ENCODE measurements around the gene GALNT1.

Gene GALNT1

DNA sequence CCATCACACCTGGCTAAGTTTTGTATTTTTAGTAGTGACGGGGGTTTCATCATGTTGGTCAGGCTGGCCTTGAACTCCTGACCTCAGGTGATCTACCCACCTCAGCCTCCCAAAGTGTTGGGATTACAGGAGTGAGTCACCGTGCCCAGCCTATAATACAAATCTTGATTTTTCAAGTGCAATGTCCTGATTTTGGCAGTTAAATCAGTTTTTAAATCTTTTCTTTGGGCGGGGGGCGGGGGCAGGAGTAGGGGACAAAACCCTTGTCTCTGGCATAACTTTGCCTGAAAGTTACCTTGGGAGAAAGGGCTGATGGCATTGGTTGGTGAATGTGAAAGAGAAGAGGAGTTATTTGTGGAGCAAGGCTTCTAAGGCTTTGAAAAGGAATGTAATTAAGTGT lies 12.3 kb downstream of the GALNT1 start:
- H3K27ac Mint-ChIP-seq: no peak overlapping the region
- no peak overlapping the region for H3K4me3 Mint-ChIP-seq
- no peaks in the 10 kb centered on the region for H3K9me3 Mint-ChIP-seq (ENCODE audit: low read depth)
- H3K36me3 Mint-ChIP-seq: peaks cover 3% of the 10 kb centered on the region
- no peaks in the 10 kb centered on the region for H3K27me3 Mint-ChIP-seq
- peaks cover 30% of the 10 kb centered on the region for H3K4me1 Mint-ChIP-seq (ENCODE audit: low read depth)

DNA sequence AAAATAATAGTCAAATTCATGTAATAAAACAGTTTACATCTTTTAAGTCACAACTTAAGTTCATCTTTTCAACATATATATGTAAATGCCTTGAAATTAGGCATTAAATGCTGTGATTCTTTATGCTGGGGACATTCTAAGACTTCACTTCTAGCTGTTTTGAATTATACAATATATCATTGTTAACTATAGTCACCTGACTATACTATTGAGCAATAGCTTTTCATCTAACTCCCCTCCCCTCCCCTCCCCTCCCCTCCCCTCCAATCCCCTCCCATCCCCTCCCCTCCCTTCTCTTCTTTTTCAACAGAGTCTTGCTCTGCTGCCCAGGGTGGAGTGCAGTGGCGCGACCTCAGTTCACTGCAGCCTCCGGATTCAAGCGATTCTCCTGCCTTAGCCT lies 16.2 kb downstream of the GALNT1 start:
- no peaks in the 10 kb centered on the region for H3K27me3 Mint-ChIP-seq
- H3K4me3 Mint-ChIP-seq: no peak overlapping the region
- no peak overlapping the region for H3K27ac Mint-ChIP-seq
- H3K4me1 Mint-ChIP-seq (ENCODE audit: low read depth): peaks cover 20% of the 10 kb centered on the region
- peaks cover 28% of the 10 kb centered on the region for H3K9me3 Mint-ChIP-seq (ENCODE audit: low read depth)
- H3K36me3 Mint-ChIP-seq: peaks cover 28% of the 10 kb centered on the region

DNA sequence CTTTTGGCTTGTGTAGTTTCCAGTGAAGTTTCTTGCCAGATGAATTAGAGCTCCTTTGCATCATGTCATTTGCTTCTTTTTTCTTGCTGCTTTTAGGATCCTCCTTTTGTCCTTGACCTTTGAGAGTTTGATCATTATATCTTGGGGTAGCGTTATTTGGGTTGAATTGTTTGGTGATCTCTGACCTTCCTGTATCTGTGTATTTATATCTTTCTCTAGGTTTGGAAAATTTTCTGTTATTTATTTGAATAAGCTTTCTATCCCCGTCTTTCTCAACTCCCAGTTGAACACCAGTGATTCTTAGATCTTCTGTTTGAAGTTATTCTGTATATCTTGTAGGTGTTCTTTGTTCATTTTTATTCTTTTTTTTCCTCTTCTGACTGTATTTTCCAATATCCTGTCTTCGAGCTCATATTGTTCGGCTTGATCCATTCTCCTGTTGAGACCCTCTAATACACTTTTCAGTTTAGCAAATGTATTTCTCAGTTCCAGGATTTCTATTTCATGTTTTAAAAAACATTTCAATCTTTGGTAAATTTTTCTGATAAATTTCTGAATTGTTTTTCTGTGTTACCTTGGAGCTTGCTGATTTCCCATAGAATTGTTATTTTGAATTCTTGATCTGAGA lies 20.8 kb downstream of the GALNT1 start:
- peaks cover 20% of the 10 kb centered on the region for H3K4me1 Mint-ChIP-seq (ENCODE audit: low read depth)
- H3K4me3 Mint-ChIP-seq: peak overlapping the region; percentile 17
- no peaks in the 10 kb centered on the region for H3K27me3 Mint-ChIP-seq
- H3K27ac Mint-ChIP-seq: no peak overlapping the region
- peaks cover 37% of the 10 kb centered on the region for H3K36me3 Mint-ChIP-seq
- H3K9me3 Mint-ChIP-seq (ENCODE audit: low read depth): peaks cover 34% of the 10 kb centered on the region

- no peak overlapping the region for H3K4me3 Mint-ChIP-seq
- H3K36me3 Mint-ChIP-seq: peaks cover 37% of the 10 kb centered on the region
These were observed 21.5 kb downstream of the GALNT1 start for GRCh38 chr18:35603008-35603407.

GRCh38 chr18:35603528-35603927 lies 22.0 kb downstream of the GALNT1 start:
- Mint-ChIP-seq H3K36me3 (peaks cover 33% of the 10 kb centered on the region), H3K9me3 (ENCODE audit: low read depth) (peaks cover 34% of the 10 kb centered on the region), H3K27me3 (no peaks in the 10 kb centered on the region), H3K4me1 (ENCODE audit: low read depth) (peaks cover 28% of the 10 kb centered on the region), H3K4me3 (no peak overlapping the region), H3K27ac (no peak overlapping the region)

More at GRCh38 chr18:35603008-35603407, 21.5 kb downstream of the GALNT1 start:
- Mint-ChIP-seq H3K27me3 (no peaks in the 10 kb centered on the region), H3K4me1 (ENCODE audit: low read depth) (peaks cover 24% of the 10 kb centered on the region), H3K27ac (no peak overlapping the region), H3K9me3 (ENCODE audit: low read depth) (peaks cover 34% of the 10 kb centered on the region)

- Mint-ChIP-seq H3K4me1 (ENCODE audit: low read depth) (peaks cover 29% of the 10 kb centered on the region), H3K27ac (no peak overlapping the region), H3K4me3 (no peak overlapping the region), H3K36me3 (peaks cover 33% of the 10 kb centered on the region), H3K27me3 (no peaks in the 10 kb centered on the region), H3K9me3 (ENCODE audit: low read depth) (peaks cover 34% of the 10 kb centered on the region)
These were observed 22.8 kb downstream of the GALNT1 start for GRCh38 chr18:35604369-35604768.

DNA sequence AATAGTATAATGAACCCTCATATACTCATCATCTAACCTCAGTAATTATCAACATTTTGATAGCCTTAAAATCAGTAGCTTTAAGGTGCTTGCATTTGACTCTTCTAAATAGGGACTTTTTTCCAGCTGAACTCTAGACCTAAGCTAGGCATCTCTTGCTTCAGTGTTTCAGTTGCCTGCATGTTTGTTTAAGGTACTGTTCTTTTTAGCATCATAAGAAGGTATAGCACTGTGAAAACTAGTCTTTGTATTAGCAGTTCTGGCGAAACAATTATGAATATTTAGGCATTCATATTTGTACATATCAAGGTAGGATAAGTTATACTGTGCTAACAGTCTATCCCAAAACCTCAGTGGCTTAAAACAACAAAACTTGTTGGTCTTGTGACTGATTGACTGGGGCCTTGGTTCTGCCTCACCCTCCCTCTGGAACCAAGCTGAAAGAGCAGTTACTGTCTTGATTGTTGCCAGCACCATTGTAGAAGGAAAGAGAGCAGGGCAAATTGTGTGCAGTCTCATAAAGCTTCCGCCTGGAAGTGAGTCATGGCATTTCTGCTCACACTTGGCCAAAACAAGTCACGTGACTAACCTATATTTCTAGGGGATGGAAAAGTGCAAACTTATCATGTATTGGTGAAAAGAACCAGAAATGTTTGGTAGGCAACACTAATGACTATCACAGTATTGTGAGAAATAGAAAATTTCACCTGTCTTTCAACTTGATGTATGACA lies 24.3 kb downstream of the GALNT1 start:
- Mint-ChIP-seq H3K4me1 (ENCODE audit: low read depth) (peaks cover 29% of the 10 kb centered on the region), H3K4me3 (no peak overlapping the region), H3K27ac (no peak overlapping the region), H3K27me3 (no peaks in the 10 kb centered on the region), H3K9me3 (ENCODE audit: low read depth) (peaks cover 22% of the 10 kb centered on the region), H3K36me3 (peaks cover 26% of the 10 kb centered on the region)

DNA sequence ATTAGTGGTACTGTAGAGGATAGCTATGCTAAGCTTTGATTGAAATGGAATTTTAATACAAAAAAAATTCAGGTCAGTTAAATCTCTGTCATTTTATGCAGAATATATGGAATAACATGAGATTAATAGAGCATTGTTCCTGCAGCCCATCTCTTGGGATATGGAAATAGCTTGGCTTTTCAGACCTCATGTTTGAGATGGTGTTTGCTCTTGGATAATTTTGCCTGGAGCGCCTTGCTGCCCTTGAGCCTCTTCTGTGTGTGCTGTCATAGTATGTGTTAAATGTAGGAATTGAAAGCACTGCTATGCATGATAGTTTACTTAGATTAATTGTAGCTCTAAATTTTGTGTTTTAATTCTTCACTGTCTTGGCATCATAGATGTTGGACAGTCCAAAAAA lies 27.7 kb downstream of the GALNT1 start:
- no peak overlapping the region for H3K4me3 Mint-ChIP-seq
- H3K9me3 Mint-ChIP-seq (ENCODE audit: low read depth): no peaks in the 10 kb centered on the region
- no peaks in the 10 kb centered on the region for H3K27me3 Mint-ChIP-seq
- H3K27ac Mint-ChIP-seq: no peak overlapping the region
- H3K4me1 Mint-ChIP-seq (ENCODE audit: low read depth): peaks cover 34% of the 10 kb centered on the region
- no peaks in the 10 kb centered on the region for H3K36me3 Mint-ChIP-seq

DNA sequence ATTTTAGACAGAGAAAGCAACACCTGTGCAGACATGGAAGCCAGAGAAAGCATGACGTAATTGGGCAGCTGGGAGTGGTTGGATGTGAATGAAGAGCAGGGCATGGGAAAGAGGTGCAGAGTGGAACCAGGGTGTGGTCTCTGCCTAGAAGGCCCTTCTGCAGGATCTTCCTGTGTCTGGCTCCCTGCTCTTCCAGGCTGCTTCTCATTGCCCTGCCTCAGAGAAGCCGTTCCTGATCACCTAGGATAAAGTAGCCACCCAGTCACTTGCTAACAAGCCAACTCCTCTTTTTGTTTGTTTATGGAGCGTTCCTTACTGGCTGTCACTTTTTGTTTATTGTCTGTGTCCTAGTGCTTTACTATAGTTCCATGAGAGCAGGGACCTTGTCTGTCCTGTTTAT lies 28.5 kb downstream of the GALNT1 start:
- no peaks in the 10 kb centered on the region for H3K9me3 Mint-ChIP-seq (ENCODE audit: low read depth)
- no peak overlapping the region for H3K4me3 Mint-ChIP-seq
- no peak overlapping the region for H3K27ac Mint-ChIP-seq
- peaks cover 30% of the 10 kb centered on the region for H3K4me1 Mint-ChIP-seq (ENCODE audit: low read depth)
- no peaks in the 10 kb centered on the region for H3K27me3 Mint-ChIP-seq
- no peaks in the 10 kb centered on the region for H3K36me3 Mint-ChIP-seq

GRCh38 chr18:35610724-35611123 lies 29.2 kb downstream of the GALNT1 start:
- Mint-ChIP-seq H3K36me3 (no peaks in the 10 kb centered on the region), H3K4me3 (no peak overlapping the region), H3K27ac (no peak overlapping the region), H3K9me3 (ENCODE audit: low read depth) (no peaks in the 10 kb centered on the region), H3K4me1 (ENCODE audit: low read depth) (peaks cover 31% of the 10 kb centered on the region), H3K27me3 (no peaks in the 10 kb centered on the region)

- Mint-ChIP-seq H3K4me3 (no peak overlapping the region), H3K27me3 (no peaks in the 10 kb centered on the region), H3K36me3 (no peaks in the 10 kb centered on the region), H3K27ac (no peak overlapping the region), H3K4me1 (ENCODE audit: low read depth) (peaks cover 26% of the 10 kb centered on the region), H3K9me3 (ENCODE audit: low read depth) (no peaks in the 10 kb centered on the region)
These were observed 30.0 kb downstream of the GALNT1 start for GRCh38 chr18:35611518-35611917.

- H3K27me3 Mint-ChIP-seq: no peaks in the 10 kb centered on the region
- no peaks in the 10 kb centered on the region for H3K9me3 Mint-ChIP-seq (ENCODE audit: low read depth)
These were observed 34.5 kb downstream of the GALNT1 start for GRCh38 chr18:35616074-35616473.

GRCh38 chr18:35616664-35617423 lies 35.3 kb downstream of the GALNT1 start:
- Mint-ChIP-seq H3K27ac (no peak overlapping the region), H3K4me3 (no peak overlapping the region), H3K9me3 (ENCODE audit: low read depth) (no peaks in the 10 kb centered on the region), H3K36me3 (peaks cover 2% of the 10 kb centered on the region), H3K4me1 (ENCODE audit: low read depth) (peaks cover 24% of the 10 kb centered on the region), H3K27me3 (no peaks in the 10 kb centered on the region)

More at GRCh38 chr18:35616074-35616473, 34.5 kb downstream of the GALNT1 start:
- Mint-ChIP-seq H3K36me3 (peaks cover 2% of the 10 kb centered on the region), H3K4me3 (no peak overlapping the region), H3K4me1 (ENCODE audit: low read depth) (peaks cover 22% of the 10 kb centered on the region), H3K27ac (no peak overlapping the region)

GRCh38 chr18:35617865-35618264 lies 36.3 kb downstream of the GALNT1 start:
- Mint-ChIP-seq H3K36me3 (peaks cover 2% of the 10 kb centered on the region), H3K27me3 (no peaks in the 10 kb centered on the region), H3K4me1 (ENCODE audit: low read depth) (peaks cover 31% of the 10 kb centered on the region), H3K4me3 (no peak overlapping the region), H3K9me3 (ENCODE audit: low read depth) (no peaks in the 10 kb centered on the region), H3K27ac (no peak overlapping the region)

DNA sequence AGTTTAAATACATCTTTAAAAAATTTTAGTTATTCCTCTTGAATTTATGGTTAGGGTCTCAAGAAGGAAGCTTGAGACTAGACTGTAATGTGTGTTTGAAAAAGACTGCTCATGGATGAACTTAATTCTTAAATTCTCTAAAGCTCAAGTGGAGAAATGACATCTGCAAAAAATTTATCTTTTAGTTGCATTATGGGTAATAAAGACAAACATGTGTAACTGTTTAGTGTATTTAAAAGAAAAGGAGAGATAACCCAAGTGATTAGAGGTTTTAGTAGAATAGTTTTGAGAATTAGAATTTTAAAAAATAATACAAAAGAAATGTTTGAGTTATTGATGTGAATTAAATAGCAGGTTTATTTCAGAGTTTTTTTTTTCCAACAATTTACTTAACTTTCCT lies 36.7 kb downstream of the GALNT1 start:
- H3K27ac Mint-ChIP-seq: no peak overlapping the region
- H3K27me3 Mint-ChIP-seq: no peaks in the 10 kb centered on the region
- H3K4me1 Mint-ChIP-seq (ENCODE audit: low read depth): peaks cover 31% of the 10 kb centered on the region
- H3K36me3 Mint-ChIP-seq: peaks cover 2% of the 10 kb centered on the region
- H3K9me3 Mint-ChIP-seq (ENCODE audit: low read depth): no peaks in the 10 kb centered on the region
- no peak overlapping the region for H3K4me3 Mint-ChIP-seq
